PC-9 (cell line): Measurements from ENCODE around the gene CC2D2A. TPM values are rescaled to one million over a fixed set of nuclear protein-coding genes. Genes with fewer than 3 reads are reported as not detected.

Experiments used
- BruUV-seq: library from RNA; stranded (reverse); fragments of 400-500 nt; replicated peaks from 2 replicates; lab custom pipeline; 2021; lab: Mats Ljungman, UMichigan
- CTCF ChIA-PET: fragments of 300-600 bp; sonication (Branson Sonifier 250); formaldehyde crosslinking; loops from one replicate; lab custom pipeline; 2022; ENCODE audit warnings: antibody characterized with exemption; lab: Charles Lee
- POLR2A ChIA-PET: fragments of 300-600 bp; sonication (Branson Sonifier 250); formaldehyde crosslinking; loops from one replicate; lab custom pipeline; 2022; ENCODE audit warnings: antibody characterized with exemption; ENCODE audit not compliant: unreplicated experiment; lab: Charles Lee
- DNase-seq, 2 experiments: peaks; one replicate each; pipeline versions ENCODE4 v3.0.0 to v3.0.0-alpha.2; 2015 to 2022; ENCODE audit warnings: mixed read lengths in 1 of 2
- H2AFZ ChIP-seq: fragments of 200-600 bp; sonication (generic); 2 replicates; pipeline ENCODE4 v1.8.1; 2017; ENCODE audit warnings: antibody characterized with exemption
- H3F3A ChIP-seq: fragments of 200-600 bp; sonication (generic); 2 replicates; pipeline ENCODE4 v1.8.1; 2017; ENCODE audit warnings: antibody characterized with exemption, mild to moderate bottlenecking, low read depth; ENCODE audit not compliant: insufficient read depth
- H3K27ac ChIP-seq: fragments of 200-600 bp; sonication (generic); 2 replicates; pipeline ENCODE4 v1.6.1; 2016; ENCODE audit warnings: mixed run types
- H3K27me3 ChIP-seq: fragments of 200-600 bp; sonication (generic); 2 replicates; pipeline ENCODE4 v1.6.1; 2016; ENCODE audit warnings: low read depth, mixed run types; ENCODE audit not compliant: insufficient read depth
- H3K36me3 ChIP-seq: fragments of 200-600 bp; sonication (generic); 2 replicates; pipeline ENCODE4 v1.6.1; 2016; ENCODE audit warnings: low read depth, mixed run types
- H3K4me1 ChIP-seq: fragments of 200-600 bp; sonication (generic); replicated peaks from 2 replicates; pipeline ENCODE4 v1.6.1; 2016; ENCODE audit warnings: mixed run types; ENCODE audit not compliant: insufficient read depth
- H3K4me2 ChIP-seq: fragments of 200-600 bp; sonication (generic); 2 replicates; pipeline ENCODE4 v1.6.1; 2017; ENCODE audit warnings: mixed run types
- H3K4me3 ChIP-seq: fragments of 200-600 bp; sonication (generic); 2 replicates; pipeline ENCODE4 v1.6.1; 2016; ENCODE audit warnings: mixed run types
- H3K79me2 ChIP-seq: fragments of 200-600 bp; sonication (generic); 2 replicates; pipeline ENCODE4 v1.6.1; 2017; ENCODE audit warnings: low read depth, mixed run types
- H3K9me2 ChIP-seq: fragments of 200-600 bp; sonication (generic); 2 replicates; pipeline ENCODE4 v1.8.1; 2017; ENCODE audit warnings: mild to moderate bottlenecking; ENCODE audit not compliant: insufficient read depth
- H3K9me3 ChIP-seq: fragments of 200-600 bp; sonication (generic); 2 replicates; pipeline ENCODE4 v1.8.1; 2016; ENCODE audit warnings: low read depth; ENCODE audit not compliant: insufficient read depth
- H4K20me1 ChIP-seq: fragments of 200-600 bp; sonication (generic); 2 replicates; pipeline ENCODE4 v1.8.1; 2017; ENCODE audit not compliant: insufficient read depth
- CTCF ChIP-seq: fragments of 200-600 bp; sonication (generic); conservative IDR thresholded peaks from 2 replicates; pipeline ENCODE4 v1.6.1; 2017; ENCODE audit warnings: mixed run types, antibody characterized with exemption, mild to moderate bottlenecking, moderate library complexity
- EZH2 ChIP-seq: fragments of 200-600 bp; sonication (generic); IDR thresholded peaks from 2 replicates; pipeline ENCODE4 v1.8.0; 2017; ENCODE audit warnings: antibody characterized with exemption, low read depth
- intact Hi-C: fragments of 100-400 bp; cut with micrococcal nuclease; formaldehyde crosslinking; loops from one replicate; pipeline ENCODE4 v1.10.0; 2022; ENCODE audit not compliant: unreplicated experiment
- total RNA-seq: library from RNA; stranded (reverse); gene quantifications from 2 replicates; pipeline ENCODE4 v1.2.3, GENCODE V29; 2021

CC2D2A gene
- total RNA-seq, 1 experiment from 2014 or later = 6.9 TPM

- no peak overlapping the region for H3K4me3 ChIP-seq
- H3K4me2 ChIP-seq = no peak overlapping the region
- no peaks in the 10 kb centered on the region for H3K9me2 ChIP-seq
- no peaks in the 10 kb centered on the region for H3K36me3 ChIP-seq
- no TSS peak for BruUV-seq
- no peaks in the 10 kb centered on the region for H4K20me1 ChIP-seq
- H3F3A ChIP-seq = no peaks in the 10 kb centered on the region
- intact Hi-C loops = no loop called here
- no peak overlapping the region for H3K27ac ChIP-seq
- no peaks in the 10 kb centered on the region for H3K9me3 ChIP-seq
- H3K4me1 ChIP-seq = no peaks in the 10 kb centered on the region
- no peaks in the 10 kb centered on the region for H3K27me3 ChIP-seq
- ChIA-PET CTCF (no interaction called here), POLR2A (no interaction called here)
- H2AFZ ChIP-seq = no peak overlapping the region
- no peak for DNase-seq
- no peaks in the 10 kb centered on the region for H3K79me2 ChIP-seq
- TF ChIP-seq EZH2 = no peak
- TF ChIP-seq CTCF = no peak
Measured at GRCh38 chr4:15542760-15543159, 73.1 kb downstream of the CC2D2A start.

GRCh38 chr4:15543537-15544247, 74.0 kb downstream of the CC2D2A start:
- Histone ChIP-seq H3F3A (no peaks in the 10 kb centered on the region), H3K4me1 (no peaks in the 10 kb centered on the region), H3K79me2 (no peaks in the 10 kb centered on the region), H3K4me3 (no peak overlapping the region), H3K9me3 (no peaks in the 10 kb centered on the region), H4K20me1 (no peaks in the 10 kb centered on the region), H3K27me3 (no peaks in the 10 kb centered on the region), H3K27ac (no peak overlapping the region), H3K4me2 (no peak overlapping the region), H3K36me3 (no peaks in the 10 kb centered on the region), H3K9me2 (no peaks in the 10 kb centered on the region), H2AFZ (no peak overlapping the region)
- ChIA-PET POLR2A (no interaction called here), CTCF (no interaction called here)
- no TSS peak for BruUV-seq
- no peak for DNase-seq
- intact Hi-C loops = no loop called here
- TF ChIP-seq CTCF = no peak
- no peak for TF ChIP-seq EZH2

- Histone ChIP-seq H3K27ac (no peak overlapping the region), H2AFZ (no peak overlapping the region), H3K4me3 (no peak overlapping the region), H4K20me1 (no peaks in the 10 kb centered on the region), H3K79me2 (no peaks in the 10 kb centered on the region), H3K4me1 (no peaks in the 10 kb centered on the region), H3K9me3 (no peaks in the 10 kb centered on the region), H3F3A (no peaks in the 10 kb centered on the region), H3K9me2 (no peaks in the 10 kb centered on the region), H3K4me2 (no peak overlapping the region), H3K36me3 (no peaks in the 10 kb centered on the region), H3K27me3 (no peaks in the 10 kb centered on the region)
- ChIA-PET POLR2A (no interaction called here), CTCF (no interaction called here)
- BruUV-seq = no TSS peak
- DNase-seq = no peak
- TF ChIP-seq CTCF (no peak), EZH2 (no peak)
- intact Hi-C loops = no loop called here
Measured at GRCh38 chr4:15544248-15544729, 74.6 kb downstream of the CC2D2A start.
